Activated CD4-positive, alpha-beta T cell treated with anti-CD3 and anti-CD28 coated beads, Interleukin-2, Interleukin-4, amounts not matched to agents 100 ng/mL and 50 ng/mL, durations not matched to agents 16 hours and 8 hours (primary cell): ENCODE results near the gene C6orf52.
A peak's percentile ranks its signal among the peaks of the same experiment; 100 is the strongest.
"Not testable (repeated sequence)": the region's sequence is repeated elsewhere in the genome, so short reads cannot be mapped to it uniquely, and the experiment has no call there.

Experiments
- DNase-seq: peaks from one replicate; pipeline ENCODE4 v3.0.0-alpha.2; 2020; ENCODE audit warnings: low spot score

The C6orf52 gene

GRCh38 chr6:10695086-10695657 lies 756 bp upstream of the C6orf52 start:
- no peak for DNase-seq

GRCh38 chr6:10692965-10693538 lies 1.4 kb downstream of the C6orf52 start:
- no peak for DNase-seq

GRCh38 chr6:10690651-10691445 lies 3.6 kb downstream of the C6orf52 start:
- no peak for DNase-seq

GRCh38 chr6:10687582-10687981 lies 6.8 kb downstream of the C6orf52 start:
- no peak for DNase-seq

- DNase-seq: no peak
Observed at GRCh38 chr6:10686901-10687300, 7.5 kb downstream of the C6orf52 start.

- DNase-seq: no peak
Observed at GRCh38 chr6:10685092-10685915, 9.1 kb downstream of the C6orf52 start.

GRCh38 chr6:10684618-10685017 lies 9.8 kb downstream of the C6orf52 start:
- no peak for DNase-seq

- DNase-seq: no peak
Observed at GRCh38 chr6:10682355-10682988, 11.9 kb downstream of the C6orf52 start.

GRCh38 chr6:10681795-10682194 lies 12.6 kb downstream of the C6orf52 start:
- no peak for DNase-seq

- no peak for DNase-seq
Observed at GRCh38 chr6:10678456-10678855, 16.0 kb downstream of the C6orf52 start.

- DNase-seq: no peak
Observed at GRCh38 chr6:10676403-10676802, 18.0 kb downstream of the C6orf52 start.

GRCh38 chr6:10668126-10668917 lies 26.1 kb downstream of the C6orf52 start:
- no peak for DNase-seq

- DNase-seq: not testable (repeated sequence)
Observed at GRCh38 chr6:10665595-10665994, 28.8 kb downstream of the C6orf52 start.

- no peak for DNase-seq
Observed at GRCh38 chr6:10662742-10663141, 31.7 kb downstream of the C6orf52 start.

GRCh38 chr6:10662207-10662606 lies 32.2 kb downstream of the C6orf52 start:
- DNase-seq: no peak

- not testable (repeated sequence) for DNase-seq
Observed at GRCh38 chr6:10660431-10661191, 33.8 kb downstream of the C6orf52 start.

GRCh38 chr6:10659699-10660348 lies 34.6 kb downstream of the C6orf52 start:
- no peak for DNase-seq

- no peak for DNase-seq
Observed at GRCh38 chr6:10658910-10659698, 35.3 kb downstream of the C6orf52 start.

- DNase-seq: peak; percentile 60
Observed at GRCh38 chr6:10655508-10656055, 38.8 kb downstream of the C6orf52 start.
